Activated naive CD4-positive, alpha-beta T cell treated with anti-CD3 and anti-CD28 coated beads, Interleukin-2, amount 50 U/mL, for 24 hours (primary cell): Measurements from ENCODE around the gene CMIP.

Experiments
- H3K27ac Mint-ChIP-seq: one replicate; pipeline ENCODE4 v1.8.0; 2021; ENCODE audit warnings: mild to moderate bottlenecking, mixed read lengths
- H3K27me3 Mint-ChIP-seq: one replicate; pipeline ENCODE4 v1.8.0; 2021; ENCODE audit warnings: mixed read lengths
- H3K36me3 Mint-ChIP-seq: one replicate; pipeline ENCODE4 v1.8.0; 2021; ENCODE audit warnings: mixed read lengths
- H3K4me1 Mint-ChIP-seq: one replicate; pipeline ENCODE4 v1.8.0; 2021; ENCODE audit warnings: mixed read lengths
- H3K4me3 Mint-ChIP-seq: one replicate; pipeline ENCODE4 v1.8.0; 2021; ENCODE audit warnings: mild to moderate bottlenecking, mixed read lengths
- H3K9me3 Mint-ChIP-seq: one replicate; pipeline ENCODE4 v1.8.0; 2021; ENCODE audit warnings: mixed read lengths

The CMIP gene

GRCh38 chr16:81647527-81647926 lies 202.9 kb downstream of the CMIP start:
- no peak overlapping the region for H3K4me3 Mint-ChIP-seq
- no peaks in the 10 kb centered on the region for H3K27me3 Mint-ChIP-seq
- peaks cover 14% of the 10 kb centered on the region for H3K4me1 Mint-ChIP-seq
- H3K27ac Mint-ChIP-seq = no peak overlapping the region
- peaks cover 3% of the 10 kb centered on the region for H3K36me3 Mint-ChIP-seq
- no peaks in the 10 kb centered on the region for H3K9me3 Mint-ChIP-seq

DNA sequence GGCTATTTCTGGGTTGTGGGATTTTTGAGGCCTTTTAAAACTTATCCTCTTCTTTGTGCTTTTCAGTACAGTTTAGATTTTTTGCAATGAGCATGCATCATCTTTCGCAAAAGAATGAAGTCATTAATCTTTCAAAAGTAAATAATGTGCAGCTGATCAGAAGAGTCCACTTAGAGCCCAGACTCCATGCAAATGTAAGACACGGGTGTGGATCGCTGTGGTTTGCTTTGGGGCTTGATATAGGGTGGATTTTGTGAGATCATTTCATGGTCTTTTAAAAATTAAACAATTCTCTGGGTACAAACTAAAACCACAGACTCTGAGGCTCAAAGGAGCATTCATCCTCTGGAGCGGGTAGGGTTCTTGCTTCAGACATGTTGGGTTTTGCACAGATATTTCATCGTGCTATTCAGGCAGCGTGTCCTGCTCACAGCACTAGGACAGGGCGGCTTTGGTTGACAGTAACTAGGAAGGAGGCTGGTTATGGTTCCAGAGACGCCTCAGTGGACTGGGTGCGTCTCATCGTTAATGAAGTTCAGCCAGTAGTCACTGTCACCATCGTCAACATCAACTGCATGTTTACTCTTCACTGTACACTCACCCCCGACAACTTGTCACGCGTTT lies 205.1 kb downstream of the CMIP start:
- no peaks in the 10 kb centered on the region for H3K9me3 Mint-ChIP-seq
- H3K4me3 Mint-ChIP-seq = no peak overlapping the region
- peaks cover 10% of the 10 kb centered on the region for H3K4me1 Mint-ChIP-seq
- H3K27me3 Mint-ChIP-seq = no peaks in the 10 kb centered on the region
- H3K27ac Mint-ChIP-seq = no peak overlapping the region
- H3K36me3 Mint-ChIP-seq = peaks cover 3% of the 10 kb centered on the region

DNA sequence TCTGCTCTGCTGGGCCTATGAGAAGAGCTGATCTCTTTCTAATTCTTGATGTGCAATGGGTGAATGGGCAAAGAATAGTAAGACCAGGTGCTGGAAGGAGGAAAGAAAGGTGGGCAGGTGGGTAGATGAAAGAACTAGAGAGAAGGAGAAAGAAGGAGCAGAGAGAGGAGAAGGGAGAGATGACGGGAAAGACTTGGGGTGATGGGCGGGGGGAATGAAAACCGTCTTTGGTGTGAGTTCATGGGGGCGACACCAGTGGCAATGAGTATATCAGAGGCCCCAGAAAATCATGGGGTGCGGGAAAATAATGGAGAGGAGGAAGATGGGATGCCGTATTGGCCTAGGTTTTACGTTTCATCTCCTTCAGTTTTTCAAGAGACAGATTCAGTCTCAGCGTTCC lies 205.7 kb downstream of the CMIP start:
- Mint-ChIP-seq H3K9me3 (no peaks in the 10 kb centered on the region), H3K4me1 (peaks cover 10% of the 10 kb centered on the region), H3K27me3 (no peaks in the 10 kb centered on the region), H3K36me3 (peaks cover 3% of the 10 kb centered on the region), H3K4me3 (no peak overlapping the region), H3K27ac (no peak overlapping the region)

DNA sequence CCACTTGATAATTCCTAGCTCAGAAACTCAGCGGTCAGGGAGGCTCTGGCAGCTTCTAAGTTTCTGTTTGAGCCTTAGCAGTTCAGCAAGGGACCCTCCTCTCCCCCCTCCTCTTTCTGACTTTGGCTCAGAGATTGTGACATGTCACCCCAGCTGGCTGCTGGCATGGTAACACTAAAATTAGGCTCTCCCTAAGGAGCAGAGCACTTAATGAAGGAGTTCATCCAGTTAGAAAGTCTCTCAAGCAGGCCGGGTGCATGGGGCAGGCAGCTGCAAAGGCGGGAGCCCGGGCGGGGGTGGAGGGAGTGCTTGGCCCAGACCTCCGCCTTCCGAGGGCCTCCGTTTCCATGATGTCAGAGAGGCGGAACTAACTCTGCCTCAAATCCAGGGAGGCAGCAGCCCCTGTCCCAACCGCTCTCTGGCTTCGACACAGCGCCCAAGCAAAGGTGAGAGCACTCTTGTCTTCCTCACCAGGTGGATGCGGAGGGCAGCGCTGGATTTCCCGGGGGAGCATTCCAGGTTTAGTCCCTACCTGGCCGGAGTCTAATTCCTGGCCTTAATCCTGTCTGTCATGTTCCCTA lies 206.5 kb downstream of the CMIP start:
- peaks cover 3% of the 10 kb centered on the region for H3K36me3 Mint-ChIP-seq
- H3K4me3 Mint-ChIP-seq = no peak overlapping the region
- H3K27ac Mint-ChIP-seq = no peak overlapping the region
- peaks cover 10% of the 10 kb centered on the region for H3K4me1 Mint-ChIP-seq
- H3K27me3 Mint-ChIP-seq = no peaks in the 10 kb centered on the region
- H3K9me3 Mint-ChIP-seq = no peaks in the 10 kb centered on the region

- Mint-ChIP-seq H3K36me3 (peaks cover 2% of the 10 kb centered on the region), H3K27me3 (no peaks in the 10 kb centered on the region)
Observed at GRCh38 chr16:81651758-81652718, 207.4 kb downstream of the CMIP start.

GRCh38 chr16:81652798-81653505 lies 208.3 kb downstream of the CMIP start:
- H3K27ac Mint-ChIP-seq = no peak overlapping the region
- H3K27me3 Mint-ChIP-seq = no peaks in the 10 kb centered on the region
- peaks cover 4% of the 10 kb centered on the region for H3K36me3 Mint-ChIP-seq
- H3K4me3 Mint-ChIP-seq = no peak overlapping the region
- no peaks in the 10 kb centered on the region for H3K9me3 Mint-ChIP-seq
- H3K4me1 Mint-ChIP-seq = peaks cover 2% of the 10 kb centered on the region

More at GRCh38 chr16:81651758-81652718, 207.4 kb downstream of the CMIP start:
- no peak overlapping the region for H3K27ac Mint-ChIP-seq
- no peaks in the 10 kb centered on the region for H3K9me3 Mint-ChIP-seq
- H3K4me1 Mint-ChIP-seq = peaks cover 5% of the 10 kb centered on the region
- no peak overlapping the region for H3K4me3 Mint-ChIP-seq

- Mint-ChIP-seq H3K27ac (no peak overlapping the region), H3K36me3 (peaks cover 6% of the 10 kb centered on the region), H3K4me1 (no peaks in the 10 kb centered on the region), H3K4me3 (no peak overlapping the region), H3K9me3 (no peaks in the 10 kb centered on the region), H3K27me3 (no peaks in the 10 kb centered on the region)
Observed at GRCh38 chr16:81654346-81654745, 209.7 kb downstream of the CMIP start.

DNA sequence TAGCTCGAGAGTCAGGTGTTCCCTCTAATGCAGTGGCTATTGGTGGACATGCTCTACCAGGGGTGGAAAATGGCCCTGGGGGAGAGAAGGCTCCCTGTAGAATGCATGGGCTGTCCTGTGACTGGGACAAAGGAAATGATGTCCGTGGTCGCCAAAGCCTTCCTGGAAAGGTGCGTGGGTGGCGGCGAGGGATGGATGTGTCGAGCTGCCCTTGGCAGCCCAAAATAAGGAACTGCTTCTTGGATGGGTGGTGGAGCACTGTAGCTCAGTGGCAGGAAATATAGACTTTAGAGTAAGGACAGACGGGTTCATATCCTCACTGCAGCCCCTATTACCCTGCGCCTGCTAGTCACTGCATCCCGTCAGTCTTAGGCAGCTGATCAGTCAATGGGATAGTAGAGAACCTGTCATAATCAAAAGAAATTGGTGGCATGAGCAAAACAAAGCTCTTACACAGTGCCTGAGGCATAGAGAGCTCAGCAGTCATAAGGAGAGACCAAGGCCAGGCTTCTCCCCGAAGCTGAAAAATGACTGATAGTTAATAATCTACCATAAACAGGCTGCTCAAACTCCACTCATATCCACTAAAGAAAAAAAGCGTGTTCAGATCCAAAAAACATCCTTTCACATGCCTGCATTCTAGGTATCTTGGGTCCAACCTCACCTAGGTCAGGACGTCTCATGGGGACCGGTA lies 211.0 kb downstream of the CMIP start:
- Mint-ChIP-seq H3K27me3 (no peaks in the 10 kb centered on the region), H3K9me3 (no peaks in the 10 kb centered on the region), H3K4me3 (no peak overlapping the region), H3K36me3 (peaks cover 7% of the 10 kb centered on the region), H3K4me1 (no peaks in the 10 kb centered on the region), H3K27ac (no peak overlapping the region)

GRCh38 chr16:81657224-81657623 lies 212.6 kb downstream of the CMIP start:
- Mint-ChIP-seq H3K4me3 (no peak overlapping the region), H3K27ac (no peak overlapping the region), H3K9me3 (no peaks in the 10 kb centered on the region), H3K4me1 (no peaks in the 10 kb centered on the region), H3K27me3 (no peaks in the 10 kb centered on the region), H3K36me3 (peaks cover 8% of the 10 kb centered on the region)

DNA sequence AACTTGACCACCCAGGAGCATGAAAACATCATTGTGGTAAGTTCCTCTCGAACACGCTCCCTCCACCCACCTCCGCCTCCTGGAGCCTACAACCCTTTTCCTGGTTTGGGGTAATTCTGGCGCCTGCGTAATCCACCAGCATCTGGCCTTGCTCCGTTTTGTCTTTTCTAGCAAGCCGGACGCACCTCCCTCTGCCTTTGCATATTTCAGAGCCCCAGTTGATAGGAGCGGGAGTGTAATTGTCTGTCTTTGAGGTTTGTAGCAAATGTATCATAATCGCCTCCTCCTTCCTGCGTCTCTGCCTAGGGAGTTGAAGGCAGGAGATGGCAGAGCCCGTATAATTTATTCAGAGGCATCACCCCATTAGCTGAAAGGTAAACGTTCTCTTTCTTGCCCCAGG lies 213.2 kb downstream of the CMIP start:
- no peaks in the 10 kb centered on the region for H3K4me1 Mint-ChIP-seq
- no peak overlapping the region for H3K4me3 Mint-ChIP-seq
- no peaks in the 10 kb centered on the region for H3K9me3 Mint-ChIP-seq
- no peak overlapping the region for H3K27ac Mint-ChIP-seq
- H3K36me3 Mint-ChIP-seq = peaks cover 8% of the 10 kb centered on the region
- H3K27me3 Mint-ChIP-seq = no peaks in the 10 kb centered on the region

GRCh38 chr16:81658373-81658772 lies 213.8 kb downstream of the CMIP start:
- Mint-ChIP-seq H3K36me3 (peaks cover 11% of the 10 kb centered on the region), H3K9me3 (no peaks in the 10 kb centered on the region), H3K27ac (no peak overlapping the region), H3K4me3 (no peak overlapping the region), H3K4me1 (no peaks in the 10 kb centered on the region), H3K27me3 (no peaks in the 10 kb centered on the region)

DNA sequence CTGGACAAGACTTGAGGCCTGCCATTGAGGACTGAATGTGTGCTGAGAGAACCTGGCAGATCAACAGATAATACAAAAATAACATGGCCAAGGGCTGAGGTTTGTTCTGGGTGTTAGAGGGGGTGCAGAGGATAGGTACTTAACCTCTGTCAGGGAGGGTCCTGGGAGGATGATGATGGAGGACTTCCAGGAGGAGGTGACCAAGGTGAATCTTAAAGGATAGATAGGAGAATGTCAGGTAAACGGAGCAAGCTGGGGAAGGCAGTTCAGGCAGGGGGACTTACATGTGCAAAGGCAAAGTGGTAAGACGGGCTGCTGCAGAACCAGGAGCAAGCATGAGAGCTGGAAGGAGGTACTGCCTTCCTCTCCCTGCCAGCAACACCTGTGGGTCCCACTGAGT lies 214.6 kb downstream of the CMIP start:
- Mint-ChIP-seq H3K4me1 (no peaks in the 10 kb centered on the region), H3K27ac (no peak overlapping the region), H3K9me3 (no peaks in the 10 kb centered on the region), H3K4me3 (no peak overlapping the region), H3K27me3 (no peaks in the 10 kb centered on the region), H3K36me3 (peaks cover 11% of the 10 kb centered on the region)

- Mint-ChIP-seq H3K27me3 (no peaks in the 10 kb centered on the region), H3K4me1 (no peaks in the 10 kb centered on the region), H3K27ac (no peak overlapping the region), H3K9me3 (no peaks in the 10 kb centered on the region), H3K4me3 (no peak overlapping the region), H3K36me3 (peaks cover 12% of the 10 kb centered on the region)
Observed at GRCh38 chr16:81661082-81661481, 216.5 kb downstream of the CMIP start.

DNA sequence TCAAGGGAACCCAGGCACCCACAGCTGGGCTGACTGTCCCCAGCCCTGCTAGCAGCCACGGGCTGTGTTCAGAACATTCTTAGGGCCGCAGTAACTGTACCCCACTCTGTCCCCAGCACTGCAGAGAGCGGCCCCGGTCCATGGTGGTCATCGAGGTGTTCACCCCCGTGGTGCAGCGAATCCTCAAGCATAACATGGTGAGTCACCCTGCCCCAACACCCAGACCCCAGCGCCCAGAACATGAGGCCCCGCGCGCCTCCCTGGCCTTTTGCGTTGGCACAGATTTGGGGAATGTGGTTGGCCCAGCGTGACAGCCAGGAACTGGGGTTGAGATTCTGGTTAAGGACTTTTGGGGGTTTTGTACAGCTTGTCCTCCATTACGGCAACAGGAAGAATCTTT lies 219.5 kb downstream of the CMIP start:
- Mint-ChIP-seq H3K4me1 (no peaks in the 10 kb centered on the region), H3K36me3 (peaks cover 10% of the 10 kb centered on the region), H3K27me3 (no peaks in the 10 kb centered on the region), H3K9me3 (no peaks in the 10 kb centered on the region), H3K27ac (no peak overlapping the region), H3K4me3 (no peak overlapping the region)

DNA sequence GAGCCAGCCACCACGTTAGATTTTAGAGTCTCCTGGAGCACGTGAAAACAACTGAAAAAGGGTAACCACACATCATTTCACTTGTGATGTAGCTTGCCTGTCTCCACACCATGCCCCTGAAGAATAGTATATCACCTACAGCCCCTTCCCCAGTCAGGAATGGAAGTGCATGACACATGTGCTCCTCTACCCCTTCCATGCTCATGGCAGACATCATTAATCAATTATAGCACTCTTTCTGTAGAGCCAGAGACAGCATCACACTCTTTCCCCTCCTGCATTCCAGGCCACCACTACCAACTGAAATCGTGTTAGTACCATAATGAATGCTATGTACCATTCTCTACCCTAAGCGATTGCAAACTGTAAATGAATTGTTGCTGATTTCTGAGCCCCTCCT lies 221.0 kb downstream of the CMIP start:
- Mint-ChIP-seq H3K4me1 (no peaks in the 10 kb centered on the region), H3K27ac (no peak overlapping the region), H3K4me3 (no peak overlapping the region), H3K27me3 (no peaks in the 10 kb centered on the region), H3K36me3 (peaks cover 7% of the 10 kb centered on the region), H3K9me3 (no peaks in the 10 kb centered on the region)
